HG02852 (cell line): Measurements from ENCODE around the gene GAL3ST2.
"Not testable (repeated sequence)": the region's sequence is repeated elsewhere in the genome, so short reads cannot be mapped to it uniquely, and the experiment has no call there.

Experiments
- ATAC-seq: cut with Tn5 transposase; IDR thresholded peaks from one replicate; pipeline ENCODE4 v1.9.1; 2021; ENCODE audit warnings: mild to moderate bottlenecking, moderate library complexity; ENCODE audit not compliant: unreplicated experiment

Gene GAL3ST2

GRCh38 chr2:241767464-241768250, 9.0 kb upstream of the GAL3ST2 start:
- no peak for ATAC-seq

GRCh38 chr2:241768251-241768711, 8.3 kb upstream of the GAL3ST2 start:
- ATAC-seq = no peak

- ATAC-seq = no peak
Measured at GRCh38 chr2:241768850-241769249, 7.8 kb upstream of the GAL3ST2 start.

GRCh38 chr2:241769819-241770184, 6.8 kb upstream of the GAL3ST2 start:
- no peak for ATAC-seq

- ATAC-seq = no peak
Measured at GRCh38 chr2:241770185-241770935, 6.3 kb upstream of the GAL3ST2 start.

- ATAC-seq = no peak
Measured at GRCh38 chr2:241770936-241771285, 5.7 kb upstream of the GAL3ST2 start.

GRCh38 chr2:241771286-241772062, 5.1 kb upstream of the GAL3ST2 start:
- ATAC-seq = no peak

- ATAC-seq = no peak
Measured at GRCh38 chr2:241772063-241772499, 4.5 kb upstream of the GAL3ST2 start.

GRCh38 chr2:241773511-241774418, 2.9 kb upstream of the GAL3ST2 start:
- no peak for ATAC-seq

GRCh38 chr2:241774419-241775222, 2.0 kb upstream of the GAL3ST2 start:
- no peak for ATAC-seq

- ATAC-seq = no peak
Measured at GRCh38 chr2:241775223-241776177, 1.1 kb upstream of the GAL3ST2 start.

- ATAC-seq = no peak
Measured at GRCh38 chr2:241777170-241777685, 606 bp downstream of the GAL3ST2 start.

- ATAC-seq = no peak
Measured at GRCh38 chr2:241777686-241778627, 1.3 kb downstream of the GAL3ST2 start.

- ATAC-seq = no peak
Measured at GRCh38 chr2:241780939-241781569, 4.4 kb downstream of the GAL3ST2 start.

- ATAC-seq = not testable (repeated sequence)
Measured at GRCh38 chr2:241782053-241782452, 5.4 kb downstream of the GAL3ST2 start.

- ATAC-seq = no peak
Measured at GRCh38 chr2:241788135-241788534, 11.5 kb downstream of the GAL3ST2 start.

GRCh38 chr2:241788572-241788971, 11.9 kb downstream of the GAL3ST2 start:
- no peak for ATAC-seq
